ENCODE results near the gene PLCL1.

DNA sequence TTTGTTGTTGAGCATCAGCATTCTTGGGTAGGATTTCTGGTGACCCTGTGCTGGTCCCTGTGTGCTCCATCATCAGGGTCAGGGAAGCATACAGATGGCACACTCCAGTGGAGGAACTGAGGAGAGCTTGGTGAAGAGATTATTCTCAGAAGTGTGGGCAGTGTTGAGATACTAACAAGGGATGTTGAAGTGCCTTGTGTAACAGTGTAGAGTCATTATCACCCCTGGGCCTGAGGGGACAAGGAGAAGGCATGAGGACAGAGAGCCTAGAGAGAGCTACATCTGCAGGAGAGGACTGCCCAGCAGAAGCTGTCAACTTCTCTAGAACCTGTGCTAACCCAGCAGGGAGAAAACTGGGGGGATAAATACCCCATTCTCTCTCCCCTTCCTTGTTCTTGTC, 189.0 kb downstream of the PLCL1 start:
- TF ChIP-seq CTCF (IDR thresholded peaks at IDR 0.05 in 8 of 11, conservative IDR thresholded peaks at IDR 0.05 in 3 of 11) (no peak), POLR2AphosphoS5 (IDR thresholded peaks at IDR 0.05) (no peak)
